ENCODE data around the gene TTC31.
"Not testable (repeated sequence)": the region's sequence is repeated elsewhere in the genome, so short reads cannot be mapped to it uniquely, and the experiment has no call there.

TTC31 gene

GRCh38 chr2:74457129-74457548 lies 25.7 kb upstream of the TTC31 start:
- no peak for DNase-seq (ENCODE audit: low read depth in 2 of 2)

- peak; percentile 58 to 70 for DNase-seq (ENCODE audit: low read depth in 2 of 2)
Observed at GRCh38 chr2:74457549-74458131, 25.2 kb upstream of the TTC31 start.

GRCh38 chr2:74458132-74458937 lies 24.5 kb upstream of the TTC31 start, which contains the start of gene WBP1:
Gene WBP1 (plus strand): TSS chr2:74458438. CDS start chr2:74458603, 165 bp downstream.
- peak; percentile 95 for DNase-seq (ENCODE audit: low read depth in 2 of 2)

- DNase-seq (ENCODE audit: low read depth in 2 of 2), result no peak
Observed at GRCh38 chr2:74458938-74459363, 23.9 kb upstream of the TTC31 start.

GRCh38 chr2:74459503-74460118 lies 23.3 kb upstream of the TTC31 start:
- not testable (repeated sequence) for DNase-seq (ENCODE audit: low read depth in 2 of 2)

GRCh38 chr2:74460187-74460586 lies 22.7 kb upstream of the TTC31 start:
- not testable (repeated sequence) for DNase-seq (ENCODE audit: low read depth in 2 of 2)

- no peak for DNase-seq (ENCODE audit: low read depth in 2 of 2)
Observed at GRCh38 chr2:74461187-74462053, 21.5 kb upstream of the TTC31 start.

- no peak for DNase-seq (ENCODE audit: low read depth in 2 of 2)
Observed at GRCh38 chr2:74462054-74462785, 20.7 kb upstream of the TTC31 start.

- DNase-seq (ENCODE audit: low read depth in 2 of 2), result no peak
Observed at GRCh38 chr2:74462786-74463105, 20.1 kb upstream of the TTC31 start.

- no peak for DNase-seq (ENCODE audit: low read depth in 2 of 2)
Observed at GRCh38 chr2:74464406-74464805, 18.5 kb upstream of the TTC31 start.

GRCh38 chr2:74470742-74471141 lies 12.1 kb upstream of the TTC31 start:
- DNase-seq (ENCODE audit: low read depth in 2 of 2), result not testable (repeated sequence)

GRCh38 chr2:74471332-74472065 lies 11.4 kb upstream of the TTC31 start:
- no peak for DNase-seq (ENCODE audit: low read depth in 2 of 2)

GRCh38 chr2:74472086-74472944 lies 10.6 kb upstream of the TTC31 start, which contains the start of gene MRPL53:
Gene MRPL53 (minus strand): TSS chr2:74472680. CDS start chr2:74472660, 20 bp downstream.
- DNase-seq (ENCODE audit: low read depth in 2 of 2), result peak; percentile 88 to 96

- DNase-seq (ENCODE audit: low read depth in 2 of 2), result no peak
Observed at GRCh38 chr2:74472945-74473258, 10.0 kb upstream of the TTC31 start.

- DNase-seq (ENCODE audit: low read depth in 2 of 2), result no peak
Observed at GRCh38 chr2:74474481-74474880, 8.4 kb upstream of the TTC31 start.

- DNase-seq (ENCODE audit: low read depth in 2 of 2), result no peak
Observed at GRCh38 chr2:74474899-74475298, 8.0 kb upstream of the TTC31 start.

- no peak for DNase-seq (ENCODE audit: low read depth in 2 of 2)
Observed at GRCh38 chr2:74481431-74481830, 1.4 kb upstream of the TTC31 start.

- DNase-seq (ENCODE audit: low read depth in 2 of 2), result no peak
Observed at GRCh38 chr2:74481961-74482800, 700 bp upstream of the TTC31 start.
